ENCODE measurements around the gene TSPOAP1. TPM values are rescaled to one million over a fixed set of nuclear protein-coding genes. Genes with fewer than 3 reads are reported as not detected.

The TSPOAP1 gene
- total and polyA plus RNA-seq, 2 of the 4 experiments (the other 2 are of a cell fraction) = 0.90 to 1.6 TPM

- BruUV-seq (replicated peaks) = no TSS peak
- dilution Hi-C loops (cut with HindIII; ENCODE audit: low sequenced_read_pairs, unreplicated experiment) = no loop called here
- POLR2A ChIA-PET (ENCODE audit: unreplicated experiment) = no interaction called here
Observed at GRCh38 chr17:58302171-58302918, 26.2 kb downstream of the TSPOAP1 start.

More at GRCh38 chr17:58302171-58302918, 26.2 kb downstream of the TSPOAP1 start:
- in situ Hi-C loops (cut with MboI; ENCODE audit: low sequenced_read_pairs) = no loop called here
- Histone ChIP-seq H4K91ac (ENCODE audit: insufficient read depth, low read depth, low read length) (no peak overlapping the region), H3K14ac (replicated peaks; ENCODE audit: low read depth, low read length) (no peak overlapping the region), H2BK120ac (ENCODE audit: low read depth, low read length) (no peak overlapping the region), H2AK9ac (replicated peaks; ENCODE audit: low read depth, low read length, poor library complexity) (no peak overlapping the region), H2AFZ (replicated peaks; ENCODE audit: low read length, poor library complexity) (no peak overlapping the region), H3K9ac (ENCODE audit: low read depth, low read length) (no peak overlapping the region), H3K4ac (ENCODE audit: low read depth, low read length) (no peak overlapping the region), H3K27me3 (ENCODE audit: control insufficient read depth, insufficient read depth, low read length) (peaks cover 6% of the 10 kb centered on the region), H3K36me3 (ENCODE audit: control insufficient read depth, insufficient read depth, low read length) (no peaks in the 10 kb centered on the region), H3K4me2 (ENCODE audit: low read depth, low read length) (no peak overlapping the region), H2BK5ac (ENCODE audit: low read depth, low read length, poor library complexity, severe bottlenecking) (no peak overlapping the region), H3K9me3 (ENCODE audit: control insufficient read depth, insufficient read depth, low read length) (no peaks in the 10 kb centered on the region), H4K8ac (ENCODE audit: low read depth in 2 of 2, low read length in 2 of 2) (no peak overlapping the region), H3K9me1 (ENCODE audit: insufficient read depth, low read length) (no peaks in the 10 kb centered on the region), H3K23ac (ENCODE audit: low read depth, low read length) (no peak overlapping the region), H3K79me1 (ENCODE audit: low read depth in 1 of 2, low read length in 2 of 2) (no peaks in the 10 kb centered on the region), H3K56ac (ENCODE audit: extremely low read depth, insufficient read depth, low read length) (no peak overlapping the region), H4K20me1 (ENCODE audit: insufficient read depth, low read length) (no peaks in the 10 kb centered on the region; the same call in 1 of the 2 replicates), H3K27ac (ENCODE audit: insufficient read depth, low read length) (no peak overlapping the region), H4K5ac (ENCODE audit: low read depth, low read length) (no peak overlapping the region), H3K18ac (ENCODE audit: low read depth, low read length) (no peak overlapping the region), H2AK5ac (ENCODE audit: low read depth, low read length) (no peak overlapping the region), H2BK20ac (ENCODE audit: low read depth, low read length) (no peak overlapping the region), H2BK15ac (ENCODE audit: low read depth, low read length) (no peak overlapping the region), H3K4me3 (ENCODE audit: insufficient read depth, low read depth, low read length) (no peak overlapping the region), H3K4me1 (ENCODE audit: control insufficient read depth, insufficient read depth, low read length) (no peaks in the 10 kb centered on the region)
- TF ChIP-seq FOS (IDR thresholded peaks at IDR 0.05; ENCODE audit: low read depth, low read length) = no peak
- TF ChIP-seq RCOR1 (IDR thresholded peaks at IDR 0.05; ENCODE audit: insufficient replicate concordance, low read length) = no peak
- TF ChIP-seq SMC3 (IDR thresholded peaks at IDR 0.05; ENCODE audit: low read depth, low read length) = no peak
- no peak for TF ChIP-seq RAD21 (IDR thresholded peaks at IDR 0.05; ENCODE audit: low read length)
- TF ChIP-seq RFX5 (IDR thresholded peaks at IDR 0.05; ENCODE audit: low read depth, low read length) = no peak
- no peak for TF ChIP-seq POLR2A (IDR thresholded peaks at IDR 0.05; ENCODE audit: low read depth, low read length)
- WGBS, 2 experiments (ENCODE audit: extremely low coverage in 2 of 2, insufficient read length in 1 of 2) = 100% methylated on average over 1 of the region's 9 CpGs; no CpG with 5 or more reads in 1 of the 2 experiments
- DNase-seq = no peak
- intact Hi-C loops (cut with micrococcal nuclease) = no loop called here
- CTCF ChIA-PET = no interaction called here
- no peak for ATAC-seq (ENCODE audit: low read depth)

Measured in IMR-90 (cell line).